ENCODE measurements around the gene HSD17B13.

Gene HSD17B13

DNA sequence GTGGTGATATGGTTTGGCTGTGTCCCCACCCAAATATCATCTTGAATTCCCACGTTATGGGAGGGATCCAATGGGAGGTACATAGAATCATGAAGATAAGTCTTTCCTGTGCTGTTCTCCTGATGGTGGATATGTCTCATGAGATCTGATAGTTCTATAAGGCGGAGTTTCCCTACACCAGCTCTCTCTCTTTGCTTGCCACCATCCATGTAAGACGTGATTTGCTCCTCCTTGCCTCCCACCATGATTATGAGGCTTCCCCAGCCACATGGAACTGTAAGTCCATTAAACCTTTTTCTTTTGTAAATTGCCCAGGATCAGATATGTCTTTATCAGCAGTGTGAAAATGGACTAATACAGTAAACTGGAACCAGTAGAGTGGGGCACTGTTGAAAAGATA lies 39.5 kb downstream of the HSD17B13 start:
- Histone ChIP-seq H2AFZ (ENCODE audit: low read length) (no peak overlapping the region), H4K91ac (ENCODE audit: low read depth, low read length, poor library complexity) (no peak overlapping the region), H3K4me2 (ENCODE audit: insufficient read depth, low read length, poor library complexity, severe bottlenecking) (no peak overlapping the region), H3K36me3 (replicated peaks in 1 of 2; ENCODE audit: control insufficient read depth in 2 of 2, insufficient read depth in 2 of 2, low read length in 2 of 2) (no peaks in the 10 kb centered on the region), H3K9me3 (replicated peaks in 1 of 2; ENCODE audit: control insufficient read depth in 2 of 2, insufficient read depth in 1 of 2, low read depth in 1 of 2, low read length in 2 of 2) (peaks cover 5 to 13% of the 10 kb centered on the region in 2 donors), H3K79me1 (ENCODE audit: low read depth, low read length) (no peaks in the 10 kb centered on the region), H2BK15ac (ENCODE audit: low read length) (no peak overlapping the region), H3K9ac (ENCODE audit: low read depth, low read length, poor library complexity) (no peak overlapping the region), H3K18ac (ENCODE audit: low read length) (no peak overlapping the region), H2BK120ac (ENCODE audit: low read depth, low read length) (no peak overlapping the region), H3K4me1 (ENCODE audit: control insufficient read depth in 2 of 2, insufficient read depth in 1 of 2, low read depth in 1 of 2, low read length in 2 of 2) (peaks cover 0 to 2% of the 10 kb centered on the region in 2 donors), H3K4ac (ENCODE audit: low read length) (no peak overlapping the region), H4K8ac (ENCODE audit: low read depth, low read length) (no peak overlapping the region), H2AK5ac (ENCODE audit: low read depth, low read length) (no peak overlapping the region), H3K27ac (replicated peaks; ENCODE audit: low read length) (no peak overlapping the region), H3K4me3 (ENCODE audit: low read length in 2 of 2) (no peak overlapping the region), H2BK12ac (ENCODE audit: low read length) (no peak overlapping the region), H3K23ac (ENCODE audit: low read depth, low read length, poor library complexity) (no peak overlapping the region), H3K27me3 (ENCODE audit: control insufficient read depth in 3 of 3, insufficient read depth in 3 of 3, low read depth in 1 of 3, low read length in 3 of 3) (no peaks in the 10 kb centered on the region), H3K14ac (ENCODE audit: low read length) (no peak overlapping the region), H2BK5ac (ENCODE audit: low read length) (no peak overlapping the region)
- WGBS, 2 donors (ENCODE audit: extremely low coverage in 2 of 2, insufficient read length in 2 of 2, insufficient replicate concordance in 1 of 2), result no CpG with 5 or more reads among the region's 3 CpGs
- DNase-seq (ENCODE audit: low spot score), result no peak

- Histone ChIP-seq H3K27me3 (ENCODE audit: control insufficient read depth in 3 of 3, insufficient read depth in 3 of 3, low read depth in 1 of 3, low read length in 3 of 3) (no peaks in the 10 kb centered on the region), H3K9me3 (replicated peaks in 1 of 2; ENCODE audit: control insufficient read depth in 2 of 2, insufficient read depth in 1 of 2, low read depth in 1 of 2, low read length in 2 of 2) (peaks cover 2 to 8% of the 10 kb centered on the region in 2 donors), H3K18ac (ENCODE audit: low read length) (no peak overlapping the region), H4K8ac (ENCODE audit: low read depth, low read length) (no peak overlapping the region), H2BK12ac (ENCODE audit: low read length) (no peak overlapping the region), H2AFZ (ENCODE audit: low read length) (no peak overlapping the region), H3K4me3 (ENCODE audit: low read length in 2 of 2) (no peak overlapping the region), H3K36me3 (replicated peaks in 1 of 2; ENCODE audit: control insufficient read depth in 2 of 2, insufficient read depth in 2 of 2, low read length in 2 of 2) (no peaks in the 10 kb centered on the region), H2BK5ac (ENCODE audit: low read length) (no peak overlapping the region), H3K23ac (ENCODE audit: low read depth, low read length, poor library complexity) (no peak overlapping the region), H3K4me2 (ENCODE audit: insufficient read depth, low read length, poor library complexity, severe bottlenecking) (no peak overlapping the region), H2AK5ac (ENCODE audit: low read depth, low read length) (no peak overlapping the region), H3K9ac (ENCODE audit: low read depth, low read length, poor library complexity) (no peak overlapping the region), H3K4me1 (ENCODE audit: control insufficient read depth in 2 of 2, insufficient read depth in 1 of 2, low read depth in 1 of 2, low read length in 2 of 2) (peaks cover 0 to 2% of the 10 kb centered on the region in 2 donors), H3K79me1 (ENCODE audit: low read depth, low read length) (no peaks in the 10 kb centered on the region), H4K91ac (ENCODE audit: low read depth, low read length, poor library complexity) (no peak overlapping the region), H3K27ac (replicated peaks; ENCODE audit: low read length) (no peak overlapping the region), H2BK120ac (ENCODE audit: low read depth, low read length) (no peak overlapping the region), H3K14ac (ENCODE audit: low read length) (no peak overlapping the region), H3K4ac (ENCODE audit: low read length) (no peak overlapping the region), H2BK15ac (ENCODE audit: low read length) (no peak overlapping the region)
- no peak for DNase-seq (ENCODE audit: low spot score)
- WGBS, 2 donors (ENCODE audit: extremely low coverage in 2 of 2, insufficient read length in 2 of 2, insufficient replicate concordance in 1 of 2), result no CpG with 5 or more reads among the region's 1 CpG
Observed at GRCh38 chr4:87281603-87282002, 41.1 kb downstream of the HSD17B13 start.

DNA sequence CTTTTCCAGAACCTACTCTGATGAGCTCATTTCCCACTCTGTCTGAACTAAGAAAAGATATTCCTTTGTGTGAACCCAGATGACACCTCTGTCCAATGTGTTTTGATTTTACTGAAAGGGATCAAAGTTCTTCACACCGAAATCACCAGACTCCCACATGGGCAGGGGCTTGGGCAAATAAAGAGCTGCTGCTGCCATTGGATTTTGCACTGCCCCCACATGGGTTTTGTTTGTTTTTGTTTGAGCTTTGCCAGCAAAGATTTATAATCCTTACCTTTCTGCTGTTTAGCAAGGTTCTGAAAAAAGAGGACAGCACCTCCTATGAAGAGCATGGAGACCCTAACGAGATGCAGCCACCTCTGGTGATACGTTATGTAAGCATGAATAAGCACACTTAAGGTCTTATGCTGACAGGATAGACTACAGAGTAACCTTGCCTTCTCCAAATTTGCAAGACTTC lies 44.3 kb downstream of the HSD17B13 start:
- Histone ChIP-seq H3K23ac (ENCODE audit: low read depth, low read length, poor library complexity) (no peak overlapping the region), H3K27ac (replicated peaks; ENCODE audit: low read length) (no peak overlapping the region)

DNA sequence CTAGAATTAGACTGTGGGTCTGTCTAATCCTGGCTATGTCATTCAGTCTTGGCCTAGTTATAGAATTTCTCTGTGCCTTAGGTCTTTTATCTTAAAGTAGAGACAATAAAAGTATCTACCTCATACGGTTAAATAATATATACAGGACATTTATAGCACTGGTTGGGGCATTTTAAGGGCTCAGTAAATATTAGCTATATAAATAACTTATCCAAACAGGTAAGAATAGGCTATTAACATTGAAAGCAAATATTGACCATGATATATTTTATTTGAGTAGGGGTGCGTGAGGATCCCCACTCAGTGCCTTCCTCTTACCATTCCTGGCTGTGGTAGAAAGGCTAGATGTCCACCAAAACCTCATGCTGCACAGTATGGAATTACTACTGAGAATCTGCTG lies 47.4 kb downstream of the HSD17B13 start:
- H4K91ac ChIP-seq (ENCODE audit: low read depth, low read length, poor library complexity), result no peak overlapping the region
- H3K4ac ChIP-seq (ENCODE audit: low read length), result no peak overlapping the region
- no peak overlapping the region for H2BK15ac ChIP-seq (ENCODE audit: low read length)
- no peak overlapping the region for H2BK12ac ChIP-seq (ENCODE audit: low read length)
- no peak overlapping the region for H4K8ac ChIP-seq (ENCODE audit: low read depth, low read length)
- no CpG with 5 or more reads among the region's 2 CpGs for WGBS, 2 donors (ENCODE audit: extremely low coverage in 2 of 2, insufficient read length in 2 of 2, insufficient replicate concordance in 1 of 2)
- no peak overlapping the region for H3K18ac ChIP-seq (ENCODE audit: low read length)
- H3K9ac ChIP-seq (ENCODE audit: low read depth, low read length, poor library complexity), result no peak overlapping the region
- H2AFZ ChIP-seq (ENCODE audit: low read length), result no peak overlapping the region
- H3K9me3 ChIP-seq (replicated peaks in 1 of 2; ENCODE audit: control insufficient read depth in 2 of 2, insufficient read depth in 1 of 2, low read depth in 1 of 2, low read length in 2 of 2), result no peaks in the 10 kb centered on the region
- no peak overlapping the region for H2BK120ac ChIP-seq (ENCODE audit: low read depth, low read length)
- H3K14ac ChIP-seq (ENCODE audit: low read length), result no peak overlapping the region
- no peaks in the 10 kb centered on the region for H3K36me3 ChIP-seq (replicated peaks in 1 of 2; ENCODE audit: control insufficient read depth in 2 of 2, insufficient read depth in 2 of 2, low read length in 2 of 2)
- no peak overlapping the region for H2BK5ac ChIP-seq (ENCODE audit: low read length)
- H3K4me1 ChIP-seq (ENCODE audit: control insufficient read depth in 2 of 2, insufficient read depth in 1 of 2, low read depth in 1 of 2, low read length in 2 of 2), result peaks cover 0 to 6% of the 10 kb centered on the region in 2 donors
- H3K4me2 ChIP-seq (ENCODE audit: insufficient read depth, low read length, poor library complexity, severe bottlenecking), result no peak overlapping the region
- H3K27ac ChIP-seq (replicated peaks; ENCODE audit: low read length), result no peak overlapping the region
- H3K4me3 ChIP-seq (ENCODE audit: low read length in 2 of 2), result no peak overlapping the region
- H2AK5ac ChIP-seq (ENCODE audit: low read depth, low read length), result no peak overlapping the region
- H3K79me1 ChIP-seq (ENCODE audit: low read depth, low read length), result no peaks in the 10 kb centered on the region
- no peak overlapping the region for H3K23ac ChIP-seq (ENCODE audit: low read depth, low read length, poor library complexity)
- no peak for DNase-seq (ENCODE audit: low spot score)
- H3K27me3 ChIP-seq (ENCODE audit: control insufficient read depth in 3 of 3, insufficient read depth in 3 of 3, low read depth in 1 of 3, low read length in 3 of 3), result peaks cover 0 to 9% (median 0%) of the 10 kb centered on the region in 3 experiments

More for the DNA sequence above, 44.3 kb downstream of the HSD17B13 start:
- Histone ChIP-seq H2AK5ac (ENCODE audit: low read depth, low read length) (no peak overlapping the region), H3K27me3 (ENCODE audit: control insufficient read depth in 3 of 3, insufficient read depth in 3 of 3, low read depth in 1 of 3, low read length in 3 of 3) (no peaks in the 10 kb centered on the region), H3K4me1 (ENCODE audit: control insufficient read depth in 2 of 2, insufficient read depth in 1 of 2, low read depth in 1 of 2, low read length in 2 of 2) (peaks cover 0 to 2% of the 10 kb centered on the region in 2 donors), H2AFZ (ENCODE audit: low read length) (no peak overlapping the region), H3K9ac (ENCODE audit: low read depth, low read length, poor library complexity) (no peak overlapping the region), H3K4me2 (ENCODE audit: insufficient read depth, low read length, poor library complexity, severe bottlenecking) (no peak overlapping the region), H3K79me1 (ENCODE audit: low read depth, low read length) (no peaks in the 10 kb centered on the region), H4K8ac (ENCODE audit: low read depth, low read length) (no peak overlapping the region), H3K36me3 (replicated peaks in 1 of 2; ENCODE audit: control insufficient read depth in 2 of 2, insufficient read depth in 2 of 2, low read length in 2 of 2) (no peaks in the 10 kb centered on the region), H3K4ac (ENCODE audit: low read length) (no peak overlapping the region), H3K4me3 (ENCODE audit: low read length in 2 of 2) (no peak overlapping the region), H2BK5ac (ENCODE audit: low read length) (no peak overlapping the region), H3K18ac (ENCODE audit: low read length) (no peak overlapping the region), H3K9me3 (replicated peaks in 1 of 2; ENCODE audit: control insufficient read depth in 2 of 2, insufficient read depth in 1 of 2, low read depth in 1 of 2, low read length in 2 of 2) (peaks cover 0 to 4% of the 10 kb centered on the region in 2 donors), H3K14ac (ENCODE audit: low read length) (no peak overlapping the region), H2BK12ac (ENCODE audit: low read length) (no peak overlapping the region), H2BK15ac (ENCODE audit: low read length) (no peak overlapping the region), H2BK120ac (ENCODE audit: low read depth, low read length) (no peak overlapping the region), H4K91ac (ENCODE audit: low read depth, low read length, poor library complexity) (no peak overlapping the region)
- DNase-seq (ENCODE audit: low spot score), result no peak
- no CpG with 5 or more reads among the region's 3 CpGs for WGBS, 2 donors (ENCODE audit: extremely low coverage in 2 of 2, insufficient read length in 2 of 2, insufficient replicate concordance in 1 of 2)

Measured in neuronal stem cell (in vitro differentiated cells).